GM19324 (cell line): ENCODE results near the gene IRX2.

Experiments used
- ATAC-seq: cut with Tn5 transposase; IDR thresholded peaks from one replicate; pipeline ENCODE4 v1.9.1; 2021; ENCODE audit warnings: mild to moderate bottlenecking, moderate library complexity; ENCODE audit not compliant: unreplicated experiment, low FRiP score

Gene IRX2

GRCh38 chr5:2756211-2757152 is 5.0 kb upstream of the IRX2 start:
- ATAC-seq: no peak

GRCh38 chr5:2755681-2756171 is 4.2 kb upstream of the IRX2 start:
- ATAC-seq: no peak

GRCh38 chr5:2755076-2755680 is 3.7 kb upstream of the IRX2 start:
- no peak for ATAC-seq

GRCh38 chr5:2754581-2755075 is 3.2 kb upstream of the IRX2 start:
- no peak for ATAC-seq

- no peak for ATAC-seq
These were observed 2.3 kb upstream of the IRX2 start for GRCh38 chr5:2753452-2754420.

- ATAC-seq: no peak
These were observed 1.5 kb upstream of the IRX2 start for GRCh38 chr5:2752821-2753439.

- ATAC-seq: no peak
These were observed 763 bp upstream of the IRX2 start for GRCh38 chr5:2752059-2752820.

GRCh38 chr5:2750758-2751464 is 566 bp downstream of the IRX2 start:
- no peak for ATAC-seq

- no peak for ATAC-seq
These were observed 1.3 kb downstream of the IRX2 start for GRCh38 chr5:2750026-2750757.

- ATAC-seq: no peak
These were observed 1.9 kb downstream of the IRX2 start for GRCh38 chr5:2749514-2750025.

GRCh38 chr5:2748861-2749513 is 2.5 kb downstream of the IRX2 start:
- ATAC-seq: no peak

- no peak for ATAC-seq
These were observed 3.2 kb downstream of the IRX2 start for GRCh38 chr5:2748179-2748860.

GRCh38 chr5:2747363-2748162 is 3.9 kb downstream of the IRX2 start:
- no peak for ATAC-seq

- no peak for ATAC-seq
These were observed 4.9 kb downstream of the IRX2 start for GRCh38 chr5:2746561-2747032.

- ATAC-seq: no peak
These were observed 7.0 kb downstream of the IRX2 start for GRCh38 chr5:2744485-2744884.
